ENCODE results near the gene ITPR3.

Gene ITPR3

DNA sequence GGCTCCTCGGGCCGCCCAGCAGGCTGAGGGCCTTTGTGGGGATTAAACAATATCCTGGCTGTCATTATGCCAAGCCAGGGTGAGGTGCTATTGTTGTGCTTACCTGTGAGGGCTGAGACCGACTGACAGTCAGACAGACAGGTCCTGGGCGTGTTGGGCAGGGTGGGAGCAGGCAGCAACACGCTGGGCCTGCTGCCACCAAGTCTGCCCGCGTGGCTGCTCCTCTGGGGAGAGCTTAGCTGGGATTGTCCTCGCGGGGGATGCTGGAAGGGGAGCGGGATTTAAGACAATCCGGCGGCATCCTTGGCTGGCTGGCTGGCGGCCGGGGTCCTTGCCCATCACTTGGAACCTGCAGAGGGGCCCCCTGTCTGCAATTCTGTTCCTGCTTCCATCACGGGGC lies 20.0 kb downstream of the ITPR3 start:
- DNase-seq (ENCODE audit: low read depth, low spot score), result no peak
- no peak for TF ChIP-seq YY1 (IDR thresholded peaks at IDR 0.05; ENCODE audit: insufficient read depth, insufficient read length)
- no peak for TF ChIP-seq SUZ12 (IDR thresholded peaks at IDR 0.05; ENCODE audit: extremely low read depth, insufficient read depth, insufficient read length)
- no peak for TF ChIP-seq ZNF274 (IDR thresholded peaks at IDR 0.05; ENCODE audit: low read depth, low read length)
- H3K27me3 ChIP-seq (ENCODE audit: insufficient read depth, insufficient read length), result no peaks in the 10 kb centered on the region
- H3K4me1 ChIP-seq (ENCODE audit: insufficient read depth, insufficient read length), result peaks cover 7% of the 10 kb centered on the region
- H3K36me3 ChIP-seq (ENCODE audit: insufficient read depth, insufficient read length, low read length), result no peaks in the 10 kb centered on the region
- H3K9me3 ChIP-seq (ENCODE audit: insufficient read depth, low read length), result no peaks in the 10 kb centered on the region
- no peak overlapping the region for H3K9ac ChIP-seq (ENCODE audit: insufficient read length, low read depth)
- no peak overlapping the region for H3K4me3 ChIP-seq (ENCODE audit: insufficient read length, low read depth)

DNA sequence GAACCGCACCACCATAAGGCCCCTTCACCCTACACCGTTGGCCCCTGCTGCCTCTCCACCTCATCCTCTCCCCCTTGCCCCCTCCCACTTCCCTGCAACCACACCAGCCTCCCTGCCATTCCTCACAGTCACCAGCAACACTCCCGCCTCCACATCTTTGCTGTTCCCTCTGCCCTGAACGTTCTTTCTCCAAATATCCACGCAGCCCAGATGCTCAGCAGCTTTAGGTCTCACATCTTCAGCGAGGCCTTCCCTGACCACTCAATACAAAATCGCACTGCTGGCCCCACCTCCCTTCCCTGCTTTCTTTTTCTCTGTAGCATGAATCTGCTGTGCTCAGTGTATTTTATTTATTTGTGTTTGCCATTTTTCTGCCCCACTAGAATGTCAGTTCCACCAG lies 20.5 kb downstream of the ITPR3 start:
- Histone ChIP-seq H3K9ac (ENCODE audit: insufficient read length, low read depth) (no peak overlapping the region), H3K4me1 (ENCODE audit: insufficient read depth, insufficient read length) (peaks cover 5% of the 10 kb centered on the region), H3K27me3 (ENCODE audit: insufficient read depth, insufficient read length) (no peaks in the 10 kb centered on the region), H3K9me3 (ENCODE audit: insufficient read depth, low read length) (no peaks in the 10 kb centered on the region), H3K36me3 (ENCODE audit: insufficient read depth, insufficient read length, low read length) (no peaks in the 10 kb centered on the region), H3K4me3 (ENCODE audit: insufficient read length, low read depth) (no peak overlapping the region)
- no peak for TF ChIP-seq YY1 (IDR thresholded peaks at IDR 0.05; ENCODE audit: insufficient read depth, insufficient read length)
- TF ChIP-seq ZNF274 (IDR thresholded peaks at IDR 0.05; ENCODE audit: low read depth, low read length), result no peak
- TF ChIP-seq SUZ12 (IDR thresholded peaks at IDR 0.05; ENCODE audit: extremely low read depth, insufficient read depth, insufficient read length), result no peak
- DNase-seq (ENCODE audit: low read depth, low spot score), result no peak

- no peak for DNase-seq (ENCODE audit: low read depth, low spot score)
Observed at GRCh38 chr6:33642897-33643296, 21.8 kb downstream of the ITPR3 start.

GRCh38 chr6:33651403-33651802 lies 30.3 kb downstream of the ITPR3 start:
- TF ChIP-seq SUZ12 (IDR thresholded peaks at IDR 0.05; ENCODE audit: extremely low read depth, insufficient read depth, insufficient read length) (no peak), YY1 (IDR thresholded peaks at IDR 0.05; ENCODE audit: insufficient read depth, insufficient read length) (no peak), ZNF274 (IDR thresholded peaks at IDR 0.05; ENCODE audit: low read depth, low read length) (no peak)
- Histone ChIP-seq H3K4me1 (ENCODE audit: insufficient read depth, insufficient read length) (no peaks in the 10 kb centered on the region), H3K4me3 (ENCODE audit: insufficient read length, low read depth) (no peak overlapping the region), H3K27me3 (ENCODE audit: insufficient read depth, insufficient read length) (no peaks in the 10 kb centered on the region), H3K36me3 (ENCODE audit: insufficient read depth, insufficient read length, low read length) (no peaks in the 10 kb centered on the region), H3K9ac (ENCODE audit: insufficient read length, low read depth) (no peak overlapping the region), H3K9me3 (ENCODE audit: insufficient read depth, low read length) (no peaks in the 10 kb centered on the region)
- DNase-seq (ENCODE audit: low read depth, low spot score), result no peak

More at GRCh38 chr6:33642897-33643296, 21.8 kb downstream of the ITPR3 start:
- H3K36me3 ChIP-seq (ENCODE audit: insufficient read depth, insufficient read length, low read length), result no peaks in the 10 kb centered on the region
- H3K27me3 ChIP-seq (ENCODE audit: insufficient read depth, insufficient read length), result no peaks in the 10 kb centered on the region
- H3K4me1 ChIP-seq (ENCODE audit: insufficient read depth, insufficient read length), result peaks cover 5% of the 10 kb centered on the region
- H3K4me3 ChIP-seq (ENCODE audit: insufficient read length, low read depth), result no peak overlapping the region
- TF ChIP-seq YY1 (IDR thresholded peaks at IDR 0.05; ENCODE audit: insufficient read depth, insufficient read length) (no peak), ZNF274 (IDR thresholded peaks at IDR 0.05; ENCODE audit: low read depth, low read length) (no peak), SUZ12 (IDR thresholded peaks at IDR 0.05; ENCODE audit: extremely low read depth, insufficient read depth, insufficient read length) (no peak)
- H3K9ac ChIP-seq (ENCODE audit: insufficient read length, low read depth), result no peak overlapping the region
- no peaks in the 10 kb centered on the region for H3K9me3 ChIP-seq (ENCODE audit: insufficient read depth, low read length)

- H3K27me3 ChIP-seq (ENCODE audit: insufficient read depth, insufficient read length), result no peaks in the 10 kb centered on the region
- no peak for DNase-seq (ENCODE audit: low read depth, low spot score)
- H3K4me1 ChIP-seq (ENCODE audit: insufficient read depth, insufficient read length), result peaks cover 5% of the 10 kb centered on the region
- H3K9ac ChIP-seq (ENCODE audit: insufficient read length, low read depth), result no peak overlapping the region
- TF ChIP-seq YY1 (IDR thresholded peaks at IDR 0.05; ENCODE audit: insufficient read depth, insufficient read length) (no peak), ZNF274 (IDR thresholded peaks at IDR 0.05; ENCODE audit: low read depth, low read length) (no peak)
- no peak overlapping the region for H3K4me3 ChIP-seq (ENCODE audit: insufficient read length, low read depth)
- H3K36me3 ChIP-seq (ENCODE audit: insufficient read depth, insufficient read length, low read length), result no peaks in the 10 kb centered on the region
- H3K9me3 ChIP-seq (ENCODE audit: insufficient read depth, low read length), result no peaks in the 10 kb centered on the region
Observed at GRCh38 chr6:33652002-33652401, 30.9 kb downstream of the ITPR3 start.

DNA sequence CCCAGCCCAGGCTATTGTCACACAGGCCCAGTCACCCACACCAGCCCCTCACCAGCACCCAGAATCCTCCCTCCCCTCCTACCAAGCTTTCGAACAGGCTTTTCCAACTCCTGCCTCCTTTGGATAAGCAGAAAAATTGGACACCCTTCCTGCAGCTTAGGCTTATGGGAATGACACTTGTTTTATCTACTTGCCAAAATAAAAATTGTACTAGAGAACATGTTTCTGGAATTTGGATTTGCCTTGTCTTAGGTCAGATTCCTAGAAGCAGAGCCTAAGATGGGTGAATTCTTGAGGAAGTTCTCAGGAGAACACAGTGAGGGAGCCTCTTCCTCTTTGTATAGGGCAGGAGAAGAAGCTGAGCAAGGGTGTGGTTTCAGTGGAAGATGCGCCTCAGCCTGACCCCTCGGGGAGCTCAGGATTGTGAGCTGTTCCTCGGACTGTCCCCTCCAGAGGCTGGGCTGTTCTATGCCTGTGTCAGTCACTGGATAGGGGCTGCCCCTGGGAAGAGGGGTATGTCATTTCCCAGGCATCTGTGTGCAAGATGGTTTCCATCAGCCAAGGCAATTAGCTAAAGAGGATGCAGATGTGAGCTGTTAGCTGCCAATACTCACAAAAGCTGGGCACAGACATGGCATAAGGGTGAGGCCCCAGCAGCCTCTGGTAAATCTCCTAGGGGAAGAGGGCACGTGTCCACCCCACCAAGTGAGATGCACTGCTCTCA lies 33.9 kb downstream of the ITPR3 start:
- DNase-seq (ENCODE audit: low read depth, low spot score), result no peak
- no peak for TF ChIP-seq SUZ12 (IDR thresholded peaks at IDR 0.05; ENCODE audit: extremely low read depth, insufficient read depth, insufficient read length)
- TF ChIP-seq YY1 (IDR thresholded peaks at IDR 0.05; ENCODE audit: insufficient read depth, insufficient read length), result no peak
- TF ChIP-seq ZNF274 (IDR thresholded peaks at IDR 0.05; ENCODE audit: low read depth, low read length), result no peak
- Histone ChIP-seq H3K9ac (ENCODE audit: insufficient read length, low read depth) (no peak overlapping the region), H3K27me3 (ENCODE audit: insufficient read depth, insufficient read length) (no peaks in the 10 kb centered on the region), H3K9me3 (ENCODE audit: insufficient read depth, low read length) (no peaks in the 10 kb centered on the region), H3K36me3 (ENCODE audit: insufficient read depth, insufficient read length, low read length) (no peaks in the 10 kb centered on the region), H3K4me3 (ENCODE audit: insufficient read length, low read depth) (no peak overlapping the region), H3K4me1 (ENCODE audit: insufficient read depth, insufficient read length) (peaks cover 9% of the 10 kb centered on the region)

DNA sequence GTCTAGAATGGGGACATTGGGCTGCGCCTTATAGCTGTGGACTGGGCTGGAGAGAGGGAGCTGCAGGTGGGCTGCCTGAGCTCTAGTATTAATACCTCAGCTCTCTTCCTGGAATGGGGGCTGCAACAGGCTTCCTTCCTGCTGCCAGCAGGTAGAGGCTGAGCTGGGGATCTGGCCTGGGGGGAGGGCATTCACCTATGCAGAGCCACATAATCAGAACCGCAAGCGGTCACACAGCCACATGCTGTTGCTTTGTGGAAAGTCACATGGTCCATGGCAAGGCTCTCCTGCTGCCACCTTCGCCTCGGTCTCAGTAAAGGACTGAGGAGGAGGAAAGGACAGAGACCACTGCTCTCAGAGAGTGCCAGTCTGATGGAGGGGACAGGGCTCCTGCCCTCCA lies 35.7 kb downstream of the ITPR3 start:
- H3K36me3 ChIP-seq (ENCODE audit: insufficient read depth, insufficient read length, low read length), result no peaks in the 10 kb centered on the region
- H3K9ac ChIP-seq (ENCODE audit: insufficient read length, low read depth), result no peak overlapping the region
- H3K9me3 ChIP-seq (ENCODE audit: insufficient read depth, low read length), result no peaks in the 10 kb centered on the region
- no peak overlapping the region for H3K4me3 ChIP-seq (ENCODE audit: insufficient read length, low read depth)
- no peak for DNase-seq (ENCODE audit: low read depth, low spot score)
- TF ChIP-seq YY1 (IDR thresholded peaks at IDR 0.05; ENCODE audit: insufficient read depth, insufficient read length) (no peak), SUZ12 (IDR thresholded peaks at IDR 0.05; ENCODE audit: extremely low read depth, insufficient read depth, insufficient read length) (no peak), ZNF274 (IDR thresholded peaks at IDR 0.05; ENCODE audit: low read depth, low read length) (no peak)
- H3K27me3 ChIP-seq (ENCODE audit: insufficient read depth, insufficient read length), result no peaks in the 10 kb centered on the region
- peaks cover 9% of the 10 kb centered on the region for H3K4me1 ChIP-seq (ENCODE audit: insufficient read depth, insufficient read length)

All from NT2/D1 (cell line).